NCI-H146 (cell line): Measurements from ENCODE around the gene GRWD1.
"Not testable (repeated sequence)": the region's sequence is repeated elsewhere in the genome, so short reads cannot be mapped to it uniquely, and the experiment has no call there.

Experiments used
- DNase-seq: peaks from one replicate; lab custom pipeline; 2025; lab: John Stamatoyannopoulos, UW

Gene GRWD1

DNA sequence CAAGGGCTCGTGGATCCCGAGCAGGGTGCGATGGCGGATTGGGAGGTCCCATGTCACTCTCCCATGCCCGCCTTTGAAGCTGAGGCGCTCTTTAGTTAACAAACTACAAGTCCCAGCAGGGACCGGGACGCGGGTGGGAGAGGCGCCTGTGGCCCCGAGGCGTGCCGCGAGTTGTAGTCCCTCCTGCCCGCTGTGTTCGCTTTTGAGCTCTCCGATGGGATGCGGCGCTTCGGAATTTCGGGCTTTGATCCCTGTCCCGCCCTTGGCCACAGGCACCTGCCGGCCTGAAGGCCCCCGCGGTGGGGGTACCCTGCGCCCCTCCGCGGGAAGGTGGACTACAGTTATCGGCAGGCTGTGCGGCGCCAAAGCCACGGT, 34.4 kb downstream of the GRWD1 start:
- no peak for DNase-seq

DNA sequence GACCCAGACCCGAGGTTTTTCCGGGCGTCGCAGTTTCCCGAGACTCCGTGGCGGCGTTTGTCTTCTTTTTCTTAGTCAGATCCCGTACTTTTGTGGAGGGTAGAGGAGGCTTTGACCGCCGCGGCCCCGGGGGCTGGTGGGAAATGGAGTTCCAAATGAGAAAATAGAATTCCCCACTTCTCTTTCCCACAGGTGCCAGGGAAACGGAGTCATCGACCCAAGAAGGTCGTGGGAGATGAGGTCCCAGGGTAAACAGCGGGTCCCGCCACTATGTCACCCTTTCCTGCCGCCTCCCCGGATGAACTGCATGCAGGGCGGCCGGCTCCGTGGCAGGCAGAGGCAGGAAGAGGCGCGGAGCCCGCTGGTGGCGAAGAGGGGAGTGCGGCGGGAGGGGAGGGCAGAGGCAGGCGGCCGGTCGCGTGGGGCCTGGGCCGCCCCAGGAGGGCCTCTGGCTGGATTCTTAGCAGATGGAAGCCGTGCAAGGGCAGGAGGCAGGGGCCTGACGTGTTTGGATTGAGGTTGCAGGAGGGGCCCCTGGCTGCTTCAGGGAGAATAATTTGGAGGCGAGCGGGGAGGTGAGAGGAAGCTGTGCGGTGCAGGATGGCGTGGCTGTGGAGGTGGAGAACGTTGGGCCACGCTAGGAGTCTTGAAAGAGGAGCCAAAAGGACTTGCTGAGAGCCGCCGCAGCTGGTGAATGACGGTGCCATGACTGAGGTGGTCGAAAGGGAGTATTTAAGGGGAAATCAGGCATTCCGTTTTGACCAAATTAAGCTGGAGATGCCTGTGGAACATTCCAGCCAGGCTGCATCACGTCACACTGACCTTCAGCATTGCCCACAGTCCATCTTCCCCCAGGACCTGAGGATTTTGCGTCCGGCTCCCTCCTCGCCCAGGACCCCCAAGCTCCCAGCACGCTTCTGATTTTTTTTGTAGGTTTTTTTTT, 35.0 kb downstream of the GRWD1 start:
- no peak for DNase-seq

DNA sequence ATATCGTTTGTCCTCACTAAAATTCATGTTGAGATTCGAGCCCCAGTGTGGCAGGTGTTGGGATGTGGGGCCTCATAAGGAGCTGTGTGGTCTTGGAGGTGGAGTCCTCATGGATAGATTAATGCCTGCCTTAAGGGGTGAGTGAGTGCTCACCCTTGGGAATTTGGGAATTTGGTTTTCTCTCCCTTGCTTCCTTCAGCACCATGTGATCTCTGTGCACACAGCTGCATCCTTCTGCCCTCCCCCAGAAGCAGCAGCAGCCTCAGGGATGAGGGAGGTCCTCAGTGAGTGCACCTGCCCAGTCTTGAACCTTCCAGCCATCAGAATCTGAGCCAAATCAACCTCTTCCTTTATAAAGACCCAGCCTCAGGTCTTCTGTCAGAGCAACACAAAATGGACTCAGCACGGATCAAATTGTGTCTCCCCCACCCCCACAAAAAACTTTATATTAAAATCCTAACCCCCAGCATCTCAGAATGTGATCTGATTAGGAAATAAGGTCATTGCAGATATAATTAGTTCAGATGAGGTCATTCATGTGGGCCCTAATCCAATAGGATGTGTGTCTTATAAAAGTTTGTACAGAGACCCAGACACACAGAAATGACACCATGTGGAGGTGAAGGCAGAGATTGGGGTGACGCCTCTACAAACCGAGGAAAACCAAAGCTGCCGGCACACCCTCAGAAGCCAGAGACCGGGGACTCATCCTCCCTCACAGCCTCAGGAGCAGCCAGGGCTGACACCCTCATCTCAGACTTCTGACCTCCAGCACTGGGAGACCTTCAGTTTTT, 36.3 kb downstream of the GRWD1 start:
- no peak for DNase-seq

DNA sequence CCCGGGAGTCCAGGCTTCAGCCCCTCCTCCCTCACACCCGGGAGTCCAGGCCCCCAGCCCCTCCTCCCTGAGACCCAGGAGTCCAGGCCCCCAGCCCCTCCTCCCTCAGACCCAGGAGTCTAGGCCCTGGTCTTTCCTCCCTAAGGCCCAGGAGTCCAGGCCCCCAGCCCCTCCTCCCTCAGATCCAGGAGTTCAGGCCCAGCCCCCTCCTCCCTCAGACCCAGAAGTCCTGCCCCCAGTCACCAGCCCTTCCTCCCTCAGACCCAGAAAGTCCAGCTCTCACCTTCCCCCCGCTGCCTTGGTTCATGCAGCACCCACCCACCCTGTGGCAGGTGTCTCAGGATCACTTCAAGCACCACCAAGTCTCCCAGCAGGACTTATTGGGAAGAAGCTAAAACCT, 37.5 kb downstream of the GRWD1 start:
- no peak for DNase-seq

DNA sequence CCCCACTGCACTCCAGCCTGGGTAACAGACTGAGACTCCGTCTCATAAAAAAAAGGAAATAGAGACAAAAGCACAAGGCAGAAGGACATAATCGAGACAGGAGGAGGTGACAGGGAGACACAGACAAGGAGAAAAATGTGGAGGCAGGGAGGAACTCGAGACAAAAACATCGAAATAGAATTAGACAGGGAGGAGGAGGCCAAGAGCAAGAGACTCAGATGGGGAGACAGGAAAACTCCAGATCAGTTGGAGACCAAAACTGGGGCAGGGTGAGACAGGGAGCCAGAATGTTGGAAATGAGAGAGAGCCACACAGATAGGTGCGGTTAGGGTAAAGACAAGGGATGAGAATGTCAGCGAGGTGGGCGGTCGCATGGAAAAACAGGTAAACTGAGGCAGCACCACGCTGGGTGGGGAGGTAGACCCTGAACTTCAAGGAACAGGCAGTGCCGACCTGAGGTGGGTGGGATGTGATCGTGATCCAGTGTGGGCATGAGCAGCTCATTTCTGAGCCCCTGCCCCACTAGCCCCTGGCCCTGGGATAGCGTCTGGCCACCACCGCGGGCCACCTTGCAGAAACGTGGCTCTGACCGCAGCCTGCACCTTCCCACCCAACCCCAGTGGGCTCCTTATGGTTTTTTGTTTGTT, 38.6 kb downstream of the GRWD1 start:
- DNase-seq = no peak

DNA sequence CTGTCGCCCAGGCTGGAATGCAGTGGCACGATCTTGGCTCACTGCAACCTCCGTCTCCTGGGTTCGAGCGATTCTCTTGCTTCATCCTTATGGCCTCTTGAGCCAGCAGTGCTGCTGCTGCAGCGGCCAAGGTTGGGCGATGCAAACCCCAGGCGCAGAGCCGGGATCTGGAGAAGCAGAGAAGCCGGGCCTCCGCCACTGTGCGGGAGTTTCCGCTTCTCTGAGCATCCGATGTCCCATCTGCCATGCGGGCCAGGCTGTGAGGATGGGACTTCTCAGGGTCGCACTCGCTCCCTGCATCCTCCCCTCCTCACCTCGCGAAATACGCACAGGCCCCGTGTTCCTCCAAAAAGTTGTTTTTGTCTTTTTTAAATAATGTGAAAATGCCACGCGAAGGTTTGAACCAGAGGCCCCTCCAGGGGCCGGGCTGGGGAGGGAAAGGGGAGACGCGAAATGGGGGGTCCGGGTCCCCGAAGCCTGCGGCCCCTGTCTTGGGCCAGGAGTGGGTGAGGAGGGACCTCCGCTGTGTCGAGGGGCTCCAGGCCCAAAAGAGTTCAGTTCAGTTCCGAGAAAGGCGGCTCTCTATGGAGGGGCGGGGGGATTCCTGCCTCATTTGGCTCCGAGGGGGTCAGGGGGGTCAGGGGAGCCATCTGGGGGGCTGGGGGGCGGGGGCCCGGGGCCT, 39.3 kb downstream of the GRWD1 start:
- no peak for DNase-seq

DNA sequence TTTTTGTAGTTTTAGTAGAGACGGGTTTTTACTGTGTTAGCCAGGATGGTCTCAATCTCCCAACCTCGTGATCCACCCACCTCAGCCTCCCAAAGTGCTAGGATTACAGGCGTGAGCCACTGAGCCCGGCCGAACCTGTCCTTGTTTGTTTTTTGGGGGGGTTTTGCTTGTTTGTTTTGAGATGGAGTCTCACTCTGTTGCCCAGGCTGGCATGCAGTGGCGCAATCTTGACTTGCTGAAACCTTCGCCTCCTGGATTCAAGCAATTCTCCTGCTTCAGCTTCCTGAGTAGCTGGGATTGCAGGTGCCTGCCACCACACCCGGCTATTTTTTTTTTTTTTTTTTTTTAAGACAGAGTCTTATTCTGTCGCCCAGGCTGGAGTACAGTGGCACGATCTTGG, 40.9 kb downstream of the GRWD1 start:
- DNase-seq = not testable (repeated sequence)

DNA sequence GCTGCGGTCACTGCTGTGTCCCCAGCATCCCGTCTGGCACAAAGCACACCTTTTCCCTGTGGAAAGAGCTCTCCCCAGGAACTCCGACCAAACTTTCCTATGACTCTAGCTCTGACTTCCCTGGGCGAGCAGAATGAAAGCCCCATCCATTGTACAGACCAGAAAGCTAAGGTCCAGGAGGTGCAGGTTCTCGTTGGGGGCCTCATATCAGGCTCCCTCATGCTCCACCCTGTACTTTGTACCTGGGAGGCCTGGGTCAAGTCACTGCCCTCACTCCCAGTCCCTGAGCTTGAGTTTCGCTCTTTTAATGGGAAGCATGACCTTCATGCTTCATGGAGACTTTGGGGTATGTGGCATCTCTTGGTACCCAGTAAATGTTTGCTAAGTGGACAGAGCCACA, 41.8 kb downstream of the GRWD1 start:
- no peak for DNase-seq

DNA sequence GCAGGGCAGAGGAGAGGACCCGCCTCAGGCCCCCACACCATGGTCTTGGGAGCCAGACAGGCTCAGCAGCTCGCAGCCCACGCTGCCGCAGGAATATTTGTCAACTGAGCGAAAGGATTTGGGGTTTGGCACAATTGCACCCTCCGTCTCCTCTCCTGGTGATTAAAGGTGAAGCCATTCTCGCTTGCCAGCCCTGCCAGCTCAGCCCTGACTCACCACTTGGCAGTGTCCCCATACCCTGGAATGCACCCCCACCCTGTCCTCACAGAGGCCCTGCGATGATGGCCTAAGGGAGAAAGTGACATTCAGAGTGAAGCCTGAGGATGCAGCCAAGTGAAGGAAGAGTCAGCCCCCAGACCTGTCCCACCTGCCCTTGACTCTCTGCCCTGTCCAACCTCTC, 42.2 kb downstream of the GRWD1 start:
- no peak for DNase-seq

DNA sequence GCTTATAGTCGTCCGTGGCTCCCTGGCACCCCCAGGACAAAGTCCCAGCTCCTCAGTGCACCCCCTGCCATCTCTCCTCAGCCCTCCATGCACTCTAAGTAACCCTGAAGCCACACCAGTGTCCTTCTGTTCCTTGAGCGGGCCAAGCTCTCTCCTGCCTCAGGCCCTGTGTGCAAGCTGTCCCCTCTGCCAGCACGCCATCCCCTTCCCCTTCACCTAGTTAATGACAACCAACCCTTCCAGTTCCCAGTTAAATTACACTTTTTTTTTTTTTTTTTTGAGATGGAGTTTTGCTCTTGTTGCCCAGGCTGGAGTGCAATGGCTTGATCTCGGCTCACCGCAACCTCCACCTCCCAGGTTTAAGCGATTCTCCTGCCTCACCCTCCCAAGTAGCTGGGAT, 42.7 kb downstream of the GRWD1 start:
- DNase-seq = not testable (repeated sequence)

DNA sequence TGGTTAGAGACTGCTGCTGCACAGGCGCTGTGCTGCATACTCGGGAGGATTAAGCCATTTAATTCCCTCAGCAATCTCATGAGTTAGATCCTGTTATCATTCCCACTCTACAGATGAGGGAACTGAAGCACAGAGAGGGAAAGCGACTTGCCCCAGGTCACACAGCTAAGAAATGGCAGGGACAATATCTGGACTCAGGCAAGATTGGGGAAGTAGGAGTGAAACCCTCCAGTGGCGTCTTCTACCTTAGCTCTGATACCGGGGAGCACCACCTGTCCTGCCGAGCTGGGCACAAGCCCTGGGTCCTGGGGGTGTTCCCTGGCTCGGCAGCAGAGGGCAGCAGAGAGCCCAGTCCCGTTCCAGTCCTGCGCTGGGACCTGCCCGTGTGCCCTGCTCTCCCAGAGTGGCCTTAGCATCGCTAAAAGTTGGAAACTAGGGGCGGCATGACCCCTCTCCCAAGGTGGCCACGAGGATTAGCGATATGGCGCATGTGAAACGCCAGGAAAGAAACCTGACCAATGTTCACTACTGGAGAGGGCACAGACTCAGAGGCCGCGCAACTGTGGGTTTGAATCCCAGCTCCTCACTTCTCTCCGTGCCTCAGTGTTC, 43.9 kb downstream of the GRWD1 start:
- peak; percentile 60 for DNase-seq

DNA sequence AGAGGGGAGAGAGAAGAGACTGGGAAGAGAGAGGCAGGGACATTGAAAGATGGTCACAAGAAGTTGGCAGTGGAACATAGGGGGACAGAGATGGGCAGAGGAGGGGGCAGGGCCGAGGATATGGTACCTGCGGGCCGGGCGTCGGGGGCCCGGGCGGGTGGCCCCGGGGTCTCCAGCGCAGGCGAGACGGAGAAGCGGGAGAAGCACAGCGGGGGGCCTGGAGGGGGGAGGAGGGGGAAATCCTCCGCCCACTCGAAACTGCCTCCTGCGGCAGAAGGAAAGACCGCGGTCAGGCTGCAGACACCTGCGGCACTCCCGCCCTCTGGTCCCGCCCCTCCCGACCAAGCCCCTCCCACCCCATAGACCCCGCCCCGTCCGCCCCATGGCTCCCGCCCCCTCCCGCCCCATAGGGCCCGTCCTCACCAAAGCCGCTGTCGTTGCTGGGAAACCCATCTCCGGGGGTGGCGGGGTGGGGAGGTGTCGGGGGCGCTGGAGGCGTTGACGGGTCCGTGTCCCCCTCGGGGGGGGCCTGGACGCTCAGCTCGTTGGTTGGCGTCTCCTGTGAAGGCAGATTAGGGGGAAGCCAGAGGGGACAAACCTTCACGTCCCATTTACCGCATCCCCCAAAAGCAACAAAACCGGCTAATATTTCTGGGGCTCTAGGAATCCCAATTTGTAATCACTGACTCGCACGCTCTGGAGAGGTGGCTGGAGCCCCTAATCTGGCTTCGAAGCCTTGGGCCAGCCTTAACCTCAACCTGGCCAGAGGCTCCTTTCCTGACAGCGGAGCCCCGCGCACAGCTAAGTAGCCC, 45.4 kb downstream of the GRWD1 start:
- peak; percentile 79 for DNase-seq

DNA sequence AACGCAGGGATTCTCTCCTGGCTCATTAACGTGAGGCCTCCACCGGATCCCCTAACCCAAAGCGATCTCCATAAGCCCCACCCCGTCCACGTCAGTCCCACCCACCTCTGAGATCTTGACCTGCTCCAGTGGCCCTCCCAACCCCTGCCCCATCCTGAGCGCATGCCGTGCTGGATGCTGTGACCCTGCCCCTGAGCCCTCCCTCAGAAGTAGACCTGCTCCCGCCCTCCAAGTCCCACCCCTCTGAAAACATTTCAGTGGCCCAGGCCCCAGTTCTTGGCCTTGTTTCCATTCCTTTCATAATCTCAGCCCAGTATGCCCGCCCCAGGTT, 46.0 kb downstream of the GRWD1 start:
- no peak for DNase-seq

DNA sequence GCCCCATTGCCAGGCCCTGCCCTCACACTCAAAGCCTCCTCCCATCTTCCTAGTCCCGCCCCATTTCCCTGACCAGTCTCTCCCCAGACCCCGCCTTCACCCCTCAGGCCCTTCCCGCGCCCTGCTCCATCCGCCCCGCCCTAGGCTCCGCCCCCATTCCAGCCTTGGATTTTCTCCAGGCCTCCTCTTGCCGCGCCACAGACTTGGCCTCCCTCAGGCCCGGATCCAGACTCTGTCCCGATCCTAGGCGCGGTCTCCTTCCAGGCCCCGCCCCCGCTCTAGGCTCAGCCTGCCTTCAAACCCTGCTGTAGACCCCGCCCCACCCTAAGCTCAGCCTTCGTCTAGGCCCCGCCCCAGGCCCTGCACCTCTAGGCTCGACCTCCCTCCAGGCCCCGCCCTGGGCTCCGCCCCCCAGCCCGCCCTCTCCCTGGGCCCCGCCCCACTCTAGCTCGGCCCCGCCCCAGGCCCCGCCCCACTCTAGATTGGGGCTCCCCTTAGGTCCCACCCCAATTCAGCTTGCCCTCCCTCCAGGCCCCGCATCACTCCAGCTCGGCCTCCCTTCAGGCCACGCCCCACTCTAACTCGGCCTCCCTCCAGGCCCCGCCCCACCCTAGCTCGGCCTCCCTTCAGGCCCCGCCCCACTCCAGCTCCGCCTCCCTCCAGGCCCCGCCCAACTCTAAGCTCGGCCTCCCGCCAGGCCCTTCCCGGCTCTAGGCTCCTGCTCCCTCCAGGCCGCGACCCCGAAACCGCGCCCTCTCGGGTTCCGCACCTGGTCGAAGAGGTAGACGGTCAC, 47.3 kb downstream of the GRWD1 start:
- DNase-seq = peak; percentile 97

DNA sequence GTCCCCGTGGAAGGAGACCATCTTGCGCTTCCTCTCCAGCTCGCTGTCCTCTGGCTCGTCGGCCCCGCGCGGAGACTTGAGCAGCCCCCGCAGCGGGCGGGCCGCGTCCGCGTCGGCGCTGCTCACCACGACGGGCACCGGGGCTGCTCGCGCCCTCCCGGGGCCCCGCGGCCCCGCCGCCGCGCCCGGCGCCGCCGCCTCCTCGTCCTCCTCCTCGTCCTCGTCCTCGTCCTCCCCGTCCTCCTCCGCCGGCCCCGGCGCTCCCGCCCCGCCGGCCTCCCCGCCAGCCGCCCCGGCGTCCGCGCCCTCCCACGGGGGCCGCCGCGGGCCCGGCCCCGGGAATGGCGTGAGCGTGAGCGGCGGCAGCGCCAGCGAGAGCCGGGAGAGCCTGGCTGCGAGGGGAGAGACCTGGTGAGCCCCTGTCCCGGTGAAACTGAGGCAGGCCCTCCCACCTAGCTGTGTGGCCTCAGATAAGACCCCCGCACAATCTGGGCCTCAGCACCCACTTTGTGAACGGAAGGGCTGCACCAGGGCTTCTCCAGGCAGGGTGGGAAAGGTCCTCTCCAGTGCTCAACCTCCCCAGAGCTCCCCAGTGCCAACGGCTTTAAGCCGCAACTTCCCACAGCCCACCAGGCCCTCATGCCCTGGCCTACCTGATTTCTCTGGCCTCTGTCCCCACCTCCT, 48.1 kb downstream of the GRWD1 start:
- DNase-seq = no peak

DNA sequence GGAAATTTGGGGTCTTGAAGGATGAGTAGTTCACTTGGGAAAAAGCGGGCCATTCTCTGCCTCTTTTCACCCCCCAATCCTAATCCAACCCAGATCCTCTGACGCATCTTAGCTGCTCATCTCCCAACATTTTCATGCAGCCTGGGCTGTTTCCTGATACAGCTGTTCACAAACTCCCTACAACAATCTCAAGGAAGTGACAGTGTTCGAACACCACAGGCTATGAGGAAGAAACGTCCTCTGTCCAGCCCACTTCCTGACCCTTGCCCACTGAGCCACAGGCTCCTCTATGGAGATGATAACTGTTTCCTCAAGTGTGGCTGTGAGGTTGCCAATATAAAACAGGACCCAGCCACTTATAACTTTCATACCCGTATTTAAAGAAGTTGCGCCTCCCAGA, 49.6 kb downstream of the GRWD1 start:
- DNase-seq = no peak

DNA sequence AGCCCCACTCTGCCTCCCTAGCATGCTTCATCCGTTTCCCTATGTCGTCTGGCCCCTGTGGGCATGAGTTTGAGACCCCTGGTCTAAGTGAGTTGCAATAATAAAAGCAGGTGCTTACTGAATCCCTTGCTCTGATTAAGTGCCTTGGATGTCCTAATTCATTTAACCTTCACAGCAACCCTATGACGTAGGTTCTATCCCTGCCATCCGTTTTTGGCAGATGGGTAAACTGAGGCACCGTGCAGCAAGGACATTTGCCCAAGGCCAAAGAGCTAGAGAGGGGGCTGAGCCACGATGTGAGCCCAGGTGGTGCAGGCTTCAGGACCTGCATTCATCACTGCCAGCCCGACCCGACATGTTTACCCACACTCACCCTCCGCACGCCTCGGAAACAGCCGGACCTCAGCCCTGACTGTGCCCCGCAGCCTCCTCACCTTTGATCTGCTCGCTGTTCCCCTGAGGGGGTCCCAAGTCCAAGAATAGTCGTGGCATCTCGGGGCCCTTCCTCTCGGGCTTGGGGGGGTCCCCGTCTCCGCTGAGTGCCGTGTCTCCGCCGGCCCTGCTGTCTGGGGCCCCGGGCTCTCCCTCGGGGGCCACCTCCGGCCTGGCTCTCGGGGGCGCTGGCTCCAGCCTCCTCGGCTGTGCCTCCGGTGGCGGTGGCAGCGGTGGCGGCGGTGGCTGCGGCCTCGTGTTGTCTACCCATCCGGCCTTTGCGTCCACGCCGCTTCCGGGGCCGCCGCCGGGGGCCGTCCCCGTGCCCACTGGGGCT, 51.4 kb downstream of the GRWD1 start:
- peak; percentile 28 for DNase-seq

DNA sequence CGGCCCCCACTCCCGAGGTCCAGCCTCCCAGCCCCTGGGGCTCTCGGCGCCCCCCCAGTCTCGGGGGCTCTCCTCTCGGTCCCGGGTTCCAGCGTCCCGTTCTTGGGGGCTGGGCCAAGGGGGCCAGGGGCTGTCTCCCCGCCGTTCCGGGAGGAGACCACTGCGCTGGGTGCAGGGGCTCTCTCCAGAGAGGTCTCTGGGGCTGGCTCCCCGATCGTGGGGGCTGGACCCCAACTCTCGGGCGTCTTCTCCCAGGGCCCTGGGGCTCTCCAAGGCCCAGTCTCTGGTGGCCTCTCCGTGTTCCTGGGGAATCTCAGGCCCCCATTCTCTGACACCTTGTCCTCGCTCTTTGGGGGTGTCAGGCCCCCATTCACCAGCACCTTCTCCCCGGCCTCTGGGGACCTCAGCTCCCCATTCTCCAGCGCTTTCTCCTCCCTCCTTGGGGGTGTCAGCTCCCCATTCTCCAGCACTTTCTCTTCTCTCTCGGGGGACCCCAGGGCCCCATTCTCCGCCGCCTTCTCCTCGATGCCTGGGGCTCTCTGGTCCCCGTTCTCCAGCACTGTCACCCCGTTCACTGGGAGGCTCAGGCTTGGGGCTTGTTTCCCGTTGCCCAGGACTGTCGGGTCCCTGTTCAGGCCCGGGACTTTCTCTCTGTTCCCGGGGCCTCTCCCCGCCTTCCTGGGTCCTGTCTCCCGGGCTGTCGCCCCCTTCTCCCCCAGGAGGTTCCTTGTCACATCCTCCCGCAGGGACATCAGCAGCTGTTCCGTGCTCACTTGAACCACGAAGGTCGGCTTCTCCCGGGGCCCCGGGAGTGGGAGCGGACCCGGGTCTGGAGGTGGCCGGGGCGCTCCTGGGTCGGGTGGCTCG, 52.2 kb downstream of the GRWD1 start:
- no peak for DNase-seq
